IMR-90 (cell line): Measurements from ENCODE around the gene CAMKMT. TPM values are rescaled to one million over a fixed set of nuclear protein-coding genes. Genes with fewer than 3 reads are reported as not detected.

Experiments used
- ATAC-seq: fragments of 200-7000 bp; cut with Tn5 transposase; 2 replicates; pipeline ENCODE4 v1.9.1; 2020; ENCODE audit warnings: low read depth, mild to moderate bottlenecking, moderate library complexity
- BruUV-seq: library from RNA; stranded (reverse); fragments of 400-500 nt; replicated peaks from 2 replicates; lab custom pipeline; 2021; lab: Mats Ljungman, UMichigan
- CTCF ChIA-PET: fragments of 300-600 bp; formaldehyde crosslinking; extraction: SDS; loops from one replicate; lab custom pipeline; 2021; ENCODE audit warnings: antibody characterized with exemption; lab: Yijun Ruan, JAX
- POLR2A ChIA-PET: fragments of 300-600 bp; sonication (Branson Sonifier 250); formaldehyde crosslinking; loops from one replicate; lab custom pipeline; 2022; ENCODE audit warnings: antibody characterized with exemption; ENCODE audit not compliant: unreplicated experiment; lab: Charles Lee
- DNase-seq: peaks from one replicate; pipeline ENCODE4 v3.0.0; 2013
- H2AFZ ChIP-seq: replicated peaks from 2 replicates; pipeline ENCODE3; 2013; ENCODE audit warnings: low read length, mild to moderate bottlenecking; ENCODE audit not compliant: poor library complexity
- H2AK5ac ChIP-seq: 2 replicates; pipeline ENCODE4 v1.6.1; 2013; ENCODE audit warnings: low read depth, low read length, inconsistent platforms
- H2AK9ac ChIP-seq: replicated peaks from 2 replicates; pipeline ENCODE3; 2013; ENCODE audit warnings: mild to moderate bottlenecking, low read depth, low read length, moderate library complexity; ENCODE audit not compliant: poor library complexity
- H2BK120ac ChIP-seq: 2 replicates; pipeline ENCODE4 v1.6.1; 2013; ENCODE audit warnings: low read depth, low read length, inconsistent platforms
- H2BK15ac ChIP-seq: 3 replicates; pipeline ENCODE4 v1.6.1; 2013; ENCODE audit warnings: low read depth, low read length, inconsistent platforms
- H2BK20ac ChIP-seq: 2 replicates; pipeline ENCODE4 v1.6.1; 2013; ENCODE audit warnings: low read depth, mild to moderate bottlenecking, inconsistent platforms, low read length, moderate library complexity
- H2BK5ac ChIP-seq: 2 replicates; pipeline ENCODE4 v1.6.1; 2013; ENCODE audit warnings: mild to moderate bottlenecking, low read depth, low read length, inconsistent platforms; ENCODE audit not compliant: poor library complexity, severe bottlenecking
- H3K14ac ChIP-seq: replicated peaks from 2 replicates; pipeline ENCODE4 v1.6.1; 2013; ENCODE audit warnings: low read depth, low read length, inconsistent platforms
- H3K18ac ChIP-seq: 2 replicates; pipeline ENCODE4 v1.6.1; 2013; ENCODE audit warnings: low read depth, low read length, control low read depth
- H3K23ac ChIP-seq: 2 replicates; pipeline ENCODE4 v1.6.1; 2013; ENCODE audit warnings: low read depth, low read length, inconsistent platforms
- H3K27ac ChIP-seq: 2 replicates; pipeline ENCODE4 v1.5.1; 2013; ENCODE audit warnings: mild to moderate bottlenecking, control low read depth, low read length; ENCODE audit not compliant: insufficient read depth
- H3K27me3 ChIP-seq: 2 replicates; pipeline ENCODE4 v1.6.1; 2013; ENCODE audit warnings: low read length; ENCODE audit not compliant: control insufficient read depth, insufficient read depth
- H3K36me3 ChIP-seq: 2 replicates; pipeline ENCODE4 v1.6.1; 2013; ENCODE audit warnings: low read length, mixed read lengths; ENCODE audit not compliant: control insufficient read depth, insufficient read depth
- H3K4ac ChIP-seq: 2 replicates; pipeline ENCODE4 v1.6.1; 2013; ENCODE audit warnings: low read depth, low read length, inconsistent platforms
- H3K4me1 ChIP-seq: 2 replicates; pipeline ENCODE4 v1.6.1; 2013; ENCODE audit warnings: low read length, mixed read lengths; ENCODE audit not compliant: control insufficient read depth, insufficient read depth
- H3K4me2 ChIP-seq: 2 replicates; pipeline ENCODE4 v1.6.1; 2013; ENCODE audit warnings: low read depth, mild to moderate bottlenecking, control low read depth, low read length, moderate library complexity
- H3K4me3 ChIP-seq: 2 replicates; pipeline ENCODE4 v1.5.1; 2013; ENCODE audit warnings: low read depth, mild to moderate bottlenecking, control low read depth, low read length, moderate library complexity; ENCODE audit not compliant: insufficient read depth
- H3K56ac ChIP-seq: 2 replicates; pipeline ENCODE4 v1.6.1; 2013; ENCODE audit warnings: low read length, inconsistent platforms; ENCODE audit not compliant: insufficient read depth; ENCODE audit errors: extremely low read depth
- H3K79me1 ChIP-seq, 2 experiments: 2 replicates each; pipeline ENCODE4 v1.6.1; 2013; ENCODE audit warnings: low read length in 2 of 2, inconsistent platforms in 1 of 2, low read depth in 1 of 2
- H3K9ac ChIP-seq: 2 replicates; pipeline ENCODE4 v1.6.1; 2013; ENCODE audit warnings: low read depth, low read length, control low read depth
- H3K9me1 ChIP-seq: 2 replicates; pipeline ENCODE4 v1.6.1; 2013; ENCODE audit warnings: low read length, inconsistent platforms; ENCODE audit not compliant: insufficient read depth
- H3K9me3 ChIP-seq: 2 replicates; pipeline ENCODE4 v1.6.1; 2013; ENCODE audit warnings: low read length; ENCODE audit not compliant: control insufficient read depth, insufficient read depth
- H4K20me1 ChIP-seq: 2 replicates; pipeline ENCODE4 v1.6.1; 2013; ENCODE audit warnings: low read length, inconsistent platforms; ENCODE audit not compliant: insufficient read depth
- H4K5ac ChIP-seq: 2 replicates; pipeline ENCODE4 v1.6.1; 2013; ENCODE audit warnings: mild to moderate bottlenecking, low read depth, low read length, control low read depth
- H4K8ac ChIP-seq, 2 experiments: 2 replicates each; pipeline ENCODE4 v1.6.1; 2013; ENCODE audit warnings: low read depth in 2 of 2, low read length in 2 of 2, control low read depth in 1 of 2, inconsistent platforms in 1 of 2
- H4K91ac ChIP-seq: 2 replicates; pipeline ENCODE4 v1.6.1; 2013; ENCODE audit warnings: low read depth, low read length, inconsistent platforms; ENCODE audit not compliant: insufficient read depth
- RAD21 ChIP-seq: IDR thresholded peaks from 2 replicates; pipeline ENCODE4 v1.6.1; 2012; ENCODE audit warnings: low read length, improper control_type of control experiment
- RFX5 ChIP-seq: IDR thresholded peaks from 2 replicates; pipeline ENCODE4 v1.8.0; 2012; ENCODE audit warnings: low read depth, mild to moderate bottlenecking, low read length, moderate library complexity
- WGBS, 2 experiments: methylation state at CpG; one replicate each; pipeline versions ENCODE4 v1.1.5 to v1.1.7; 2013; ENCODE audit warnings: missing lambda C conversion rate in 2 of 2; ENCODE audit not compliant: insufficient read length in 1 of 2; ENCODE audit errors: extremely low coverage in 2 of 2; 5-methylcytosine and 5-hydroxymethylcytosine counted together
- dilution Hi-C: fragments of 300-500 bp; cut with HindIII; formaldehyde crosslinking; loops from one replicate; pipeline ENCODE4 v1.14.3; 2018; ENCODE audit warnings: low sequenced_read_pairs; ENCODE audit not compliant: unreplicated experiment
- in situ Hi-C: fragments of 300-500 bp; cut with MboI; formaldehyde crosslinking; loops from 3 replicates; pipeline ENCODE4 v1.14.3; 2019; ENCODE audit warnings: low sequenced_read_pairs, inconsistent platforms, mixed read lengths
- intact Hi-C: fragments of 100-400 bp; cut with micrococcal nuclease; formaldehyde crosslinking; loops from 2 replicates; pipeline ENCODE4 v1.10.0; 2022
- polyA plus RNA-seq, 3 experiments: library from polyadenylated mRNA; depleted of rRNA; stranded (reverse); fragments of >200 nt; gene quantifications; 2 replicates each; pipeline ENCODE4 v1.2.3, GENCODE V29; 2012; ENCODE audit warnings: low replicate concordance in 1 of 3
- total RNA-seq: library from RNA; depleted of rRNA; stranded (reverse); fragments of >200 nt; gene quantifications from 2 replicates; pipeline ENCODE4 v1.2.3, GENCODE V29; 2012

CAMKMT gene
- total and polyA plus RNA-seq, 2 of the 4 experiments (the other 2 are of a cell fraction), result 4.4 to 6.8 TPM

DNA sequence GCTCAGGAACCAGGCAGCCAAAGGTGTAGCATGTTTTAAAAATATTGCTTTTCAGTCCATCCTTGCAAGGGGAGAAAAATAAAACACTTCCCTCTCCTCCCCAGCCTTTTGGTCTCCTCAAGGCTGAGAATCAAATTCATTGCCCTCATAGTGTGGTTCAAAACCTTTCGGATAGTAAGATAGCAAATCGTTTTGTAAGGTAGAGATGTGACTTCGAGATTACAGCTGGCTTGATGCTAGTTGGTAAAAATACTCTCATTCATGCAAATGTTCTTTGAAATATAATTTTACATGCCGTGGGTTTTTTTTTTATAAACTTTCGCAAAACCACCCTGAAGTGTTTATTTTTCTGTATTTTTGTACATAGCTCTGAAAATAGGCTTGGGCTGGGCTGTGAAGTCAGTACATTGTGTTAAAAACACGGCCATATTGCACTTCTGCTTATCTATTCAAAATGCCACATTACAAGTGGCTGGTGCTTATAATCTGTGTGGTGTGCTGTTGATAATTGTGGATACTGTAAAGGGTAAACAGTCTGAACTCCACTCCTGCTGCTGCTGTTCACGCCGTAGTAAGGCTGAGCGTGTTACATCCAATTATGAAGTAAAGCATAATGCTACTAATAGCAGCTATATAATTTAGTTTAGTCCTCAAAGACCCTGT lies 407.7 kb downstream of the CAMKMT start:
- H3K4me2 ChIP-seq, result no peak overlapping the region
- H2AK9ac ChIP-seq, result no peak overlapping the region
- WGBS, 2 experiments, result no CpG with 5 or more reads among the region's 9 CpGs
- no peaks in the 10 kb centered on the region for H3K4me1 ChIP-seq
- H3K18ac ChIP-seq, result no peak overlapping the region
- POLR2A ChIA-PET, result no interaction called here
- H3K56ac ChIP-seq, result no peak overlapping the region
- no peak overlapping the region for H4K8ac ChIP-seq
- H3K9me1 ChIP-seq, result no peaks in the 10 kb centered on the region
- CTCF ChIA-PET, result interaction anchor here (0.6 kb wide), 2 partner anchors 17 to 24 kb away, joined by 3 to 4 read pairs; no protein-coding TSS in a partner anchor
- H3K4ac ChIP-seq, result no peak overlapping the region
- no peak overlapping the region for H2BK5ac ChIP-seq
- in situ Hi-C loops (no loop called here), intact Hi-C loops (no loop called here), dilution Hi-C loops (no loop called here)
- peaks cover 27% of the 10 kb centered on the region for H3K27me3 ChIP-seq
- DNase-seq, result no peak
- no peak overlapping the region for H2BK15ac ChIP-seq
- no peak overlapping the region for H2BK120ac ChIP-seq
- no TSS peak for BruUV-seq
- H2AFZ ChIP-seq, result no peak overlapping the region
- no peak overlapping the region for H2BK20ac ChIP-seq
- no peaks in the 10 kb centered on the region for H3K79me1 ChIP-seq
- H3K36me3 ChIP-seq, result no peaks in the 10 kb centered on the region
- no peak overlapping the region for H4K5ac ChIP-seq
- H3K23ac ChIP-seq, result no peak overlapping the region
- no peak overlapping the region for H4K91ac ChIP-seq
- H3K9me3 ChIP-seq, result 0 out of 2 replicates have a peak, but pooled peaks cover 2% of the 10 kb centered on the region
- H4K20me1 ChIP-seq, result no peaks in the 10 kb centered on the region
- H3K4me3 ChIP-seq, result no peak overlapping the region
- ATAC-seq, result no peak
- no peak overlapping the region for H3K14ac ChIP-seq
- no peak overlapping the region for H2AK5ac ChIP-seq
- no peak overlapping the region for H3K9ac ChIP-seq
- TF ChIP-seq RAD21 (no peak), RFX5 (no peak)
- no peak overlapping the region for H3K27ac ChIP-seq
